ENCODE results near the gene ESRRA. TPM values are rescaled to one million over a fixed set of nuclear protein-coding genes. Genes with fewer than 3 reads are reported as not detected.

ESRRA gene
- total and polyA plus RNA-seq, 9 of the 15 experiments (the other 6 are each of a cell fraction or from before 2014, with no cell fraction given) = 0.27 to 89.7 (median 23.7) TPM

DNA sequence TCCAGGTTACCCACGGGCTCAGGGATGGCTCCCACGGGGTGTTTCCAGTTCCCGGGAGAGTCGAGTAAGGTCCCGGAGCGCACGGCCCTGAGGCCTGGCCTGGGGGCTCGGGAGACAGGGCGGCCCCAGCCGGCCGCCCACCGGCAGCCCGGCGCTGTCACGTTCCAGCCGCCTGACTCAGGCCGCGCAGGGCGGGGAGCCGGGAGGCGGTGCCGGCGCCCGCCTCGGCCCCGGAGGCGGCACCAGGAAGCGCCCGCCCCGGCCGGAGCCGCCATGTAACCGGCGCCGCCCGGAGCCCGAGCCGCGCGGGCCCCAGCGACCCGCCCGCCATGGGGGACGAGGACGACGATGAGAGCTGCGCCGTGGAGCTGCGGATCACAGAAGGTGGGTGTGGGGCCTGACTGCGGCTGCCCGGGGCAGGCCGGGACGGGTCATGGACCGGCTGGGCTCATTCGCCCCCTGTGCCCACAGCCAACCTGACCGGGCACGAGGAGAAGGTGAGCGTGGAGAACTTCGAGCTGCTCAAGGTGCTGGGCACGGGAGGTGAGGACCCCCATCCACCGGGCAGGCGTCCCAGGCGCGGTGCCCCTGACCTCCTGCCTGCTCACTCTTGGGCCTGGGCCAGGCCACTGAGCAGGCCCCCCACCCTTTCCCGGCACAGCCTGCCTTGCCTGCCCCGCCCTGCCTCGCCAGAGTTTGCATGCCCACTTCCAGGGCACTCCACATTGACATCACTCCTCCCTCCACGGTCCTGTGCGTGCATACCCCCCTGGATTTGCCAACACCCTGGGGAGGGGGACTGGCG lies 53.8 kb downstream of the ESRRA start, which contains the start of gene RPS6KA4 (continued):
- TF ChIP-seq, protein P1, sequence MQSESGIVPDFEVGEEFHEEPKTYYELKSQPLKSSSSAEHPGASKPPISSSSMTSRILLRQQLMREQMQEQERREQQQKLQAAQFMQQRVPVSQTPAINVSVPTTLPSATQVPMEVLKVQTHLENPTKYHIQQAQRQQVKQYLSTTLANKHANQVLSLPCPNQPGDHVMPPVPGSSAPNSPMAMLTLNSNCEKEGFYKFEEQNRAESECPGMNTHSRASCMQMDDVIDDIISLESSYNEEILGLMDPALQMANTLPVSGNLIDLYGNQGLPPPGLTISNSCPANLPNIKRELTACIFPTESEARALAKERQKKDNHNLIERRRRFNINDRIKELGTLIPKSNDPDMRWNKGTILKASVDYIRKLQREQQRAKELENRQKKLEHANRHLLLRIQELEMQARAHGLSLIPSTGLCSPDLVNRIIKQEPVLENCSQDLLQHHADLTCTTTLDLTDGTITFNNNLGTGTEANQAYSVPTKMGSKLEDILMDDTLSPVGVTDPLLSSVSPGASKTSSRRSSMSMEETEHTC (IDR thresholded peaks at IDR 0.05) = 0 out of 2 replicates have a peak, but pooled peaks have one; percentile 38
- TF ChIP-seq MCM7 (IDR thresholded peaks at IDR 0.05) (no peak), MTA3 (IDR thresholded peaks at IDR 0.05; ENCODE audit: borderline replicate concordance) (no peak), SMAD4 (CRISPR knock-in tag; conservative IDR thresholded peaks at IDR 0.05) (peak; percentile 79), EGR1 (conservative IDR thresholded peaks at IDR 0.05) (0 out of 2 replicates have a peak, but pooled peaks have one; percentile 10), POLR2G (IDR thresholded peaks at IDR 0.05; ENCODE audit: low read depth, low read length) (peak; percentile 93), FIP1L1 (IDR thresholded peaks at IDR 0.05; ENCODE audit: low read depth, low read length, poor library complexity, severe bottlenecking) (peak; percentile 5), TCF7 (IDR thresholded peaks at IDR 0.05; ENCODE audit: borderline replicate concordance) (no peak), ADNP (tag; IDR thresholded peaks at IDR 0.05) (no peak), MEIS2 (IDR thresholded peaks at IDR 0.05; ENCODE audit: partially characterized antibody) (no peak), SREBF2 (CRISPR knock-in tag; IDR thresholded peaks at IDR 0.05) (no peak), ATF7 (IDR thresholded peaks at IDR 0.05) (peak; percentile 58; the same call in 1 of the 2 replicates), HLTF (IDR thresholded peaks at IDR 0.05) (no peak)
- TF ChIP-seq, protein P2, sequence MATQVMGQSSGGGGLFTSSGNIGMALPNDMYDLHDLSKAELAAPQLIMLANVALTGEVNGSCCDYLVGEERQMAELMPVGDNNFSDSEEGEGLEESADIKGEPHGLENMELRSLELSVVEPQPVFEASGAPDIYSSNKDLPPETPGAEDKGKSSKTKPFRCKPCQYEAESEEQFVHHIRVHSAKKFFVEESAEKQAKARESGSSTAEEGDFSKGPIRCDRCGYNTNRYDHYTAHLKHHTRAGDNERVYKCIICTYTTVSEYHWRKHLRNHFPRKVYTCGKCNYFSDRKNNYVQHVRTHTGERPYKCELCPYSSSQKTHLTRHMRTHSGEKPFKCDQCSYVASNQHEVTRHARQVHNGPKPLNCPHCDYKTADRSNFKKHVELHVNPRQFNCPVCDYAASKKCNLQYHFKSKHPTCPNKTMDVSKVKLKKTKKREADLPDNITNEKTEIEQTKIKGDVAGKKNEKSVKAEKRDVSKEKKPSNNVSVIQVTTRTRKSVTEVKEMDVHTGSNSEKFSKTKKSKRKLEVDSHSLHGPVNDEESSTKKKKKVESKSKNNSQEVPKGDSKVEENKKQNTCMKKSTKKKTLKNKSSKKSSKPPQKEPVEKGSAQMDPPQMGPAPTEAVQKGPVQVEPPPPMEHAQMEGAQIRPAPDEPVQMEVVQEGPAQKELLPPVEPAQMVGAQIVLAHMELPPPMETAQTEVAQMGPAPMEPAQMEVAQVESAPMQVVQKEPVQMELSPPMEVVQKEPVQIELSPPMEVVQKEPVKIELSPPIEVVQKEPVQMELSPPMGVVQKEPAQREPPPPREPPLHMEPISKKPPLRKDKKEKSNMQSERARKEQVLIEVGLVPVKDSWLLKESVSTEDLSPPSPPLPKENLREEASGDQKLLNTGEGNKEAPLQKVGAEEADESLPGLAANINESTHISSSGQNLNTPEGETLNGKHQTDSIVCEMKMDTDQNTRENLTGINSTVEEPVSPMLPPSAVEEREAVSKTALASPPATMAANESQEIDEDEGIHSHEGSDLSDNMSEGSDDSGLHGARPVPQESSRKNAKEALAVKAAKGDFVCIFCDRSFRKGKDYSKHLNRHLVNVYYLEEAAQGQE (IDR thresholded peaks at IDR 0.05; ENCODE audit: borderline replicate concordance) = peak; percentile 93
- TF ChIP-seq, protein P2 (CRISPR knock-in tag; IDR thresholded peaks at IDR 0.05; ENCODE audit: low read depth) = no peak
- TF ChIP-seq, protein P3, sequence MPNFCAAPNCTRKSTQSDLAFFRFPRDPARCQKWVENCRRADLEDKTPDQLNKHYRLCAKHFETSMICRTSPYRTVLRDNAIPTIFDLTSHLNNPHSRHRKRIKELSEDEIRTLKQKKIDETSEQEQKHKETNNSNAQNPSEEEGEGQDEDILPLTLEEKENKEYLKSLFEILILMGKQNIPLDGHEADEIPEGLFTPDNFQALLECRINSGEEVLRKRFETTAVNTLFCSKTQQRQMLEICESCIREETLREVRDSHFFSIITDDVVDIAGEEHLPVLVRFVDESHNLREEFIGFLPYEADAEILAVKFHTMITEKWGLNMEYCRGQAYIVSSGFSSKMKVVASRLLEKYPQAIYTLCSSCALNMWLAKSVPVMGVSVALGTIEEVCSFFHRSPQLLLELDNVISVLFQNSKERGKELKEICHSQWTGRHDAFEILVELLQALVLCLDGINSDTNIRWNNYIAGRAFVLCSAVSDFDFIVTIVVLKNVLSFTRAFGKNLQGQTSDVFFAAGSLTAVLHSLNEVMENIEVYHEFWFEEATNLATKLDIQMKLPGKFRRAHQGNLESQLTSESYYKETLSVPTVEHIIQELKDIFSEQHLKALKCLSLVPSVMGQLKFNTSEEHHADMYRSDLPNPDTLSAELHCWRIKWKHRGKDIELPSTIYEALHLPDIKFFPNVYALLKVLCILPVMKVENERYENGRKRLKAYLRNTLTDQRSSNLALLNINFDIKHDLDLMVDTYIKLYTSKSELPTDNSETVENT (CRISPR knock-in tag; IDR thresholded peaks at IDR 0.05) = peak; percentile 37
